HepG2 (cell line): Measurements from ENCODE around the gene SHISA5. TPM values are rescaled to one million over a fixed set of nuclear protein-coding genes. Genes with fewer than 3 reads are reported as not detected.

ENCODE experiments used
- MTA3 ChIP-seq: sonication (generic); formaldehyde crosslinking; IDR thresholded peaks from 2 replicates; pipeline ENCODE4 v1.4.0; 2020; ENCODE audit warnings: missing genetic modification reagents
- NONO ChIP-seq, 2 experiments: fragments of 450-650 bp in 1 of 2; sonication (generic) in 1 of 2; formaldehyde crosslinking in 1 of 2; IDR thresholded peaks in 1 of 2; conservative IDR thresholded peaks in 1 of 2; 2 replicates each; pipeline versions ENCODE4 v1.6.1 to v1.8.0; 2017 to 2022; ENCODE audit warnings: mild to moderate bottlenecking in 1 of 2, missing genetic modification reagents in 1 of 2, moderate library complexity in 1 of 2
- RXRB ChIP-seq: IDR thresholded peaks from 2 replicates; pipeline ENCODE4 v1.6.1; 2016; ENCODE audit warnings: borderline replicate concordance, missing genetic modification reagents, missing compliant biosample characterization
- SMC3 ChIP-seq: IDR thresholded peaks from 2 replicates; pipeline ENCODE4 v1.6.1; 2011; ENCODE audit warnings: low read length, improper control_type of control experiment
- TAF15 ChIP-seq: fragments of 200-400 bp; formaldehyde crosslinking; IDR thresholded peaks from one replicate; pipeline ENCODE4 v1.6.1; 2018; ENCODE audit warnings: mild to moderate bottlenecking, low read depth, low read length; ENCODE audit not compliant: poor library complexity, severe bottlenecking
- THAP7 ChIP-seq: sonication (generic); formaldehyde crosslinking; IDR thresholded peaks from 2 replicates; pipeline ENCODE4 v1.8.1; 2023; ENCODE audit warnings: mild to moderate bottlenecking, missing genetic modification reagents
- TRIM24 ChIP-seq: sonication (generic); formaldehyde crosslinking; IDR thresholded peaks from 2 replicates; pipeline ENCODE4 v1.8.0; 2022; ENCODE audit warnings: mild to moderate bottlenecking, missing genetic modification reagents
- ZBTB3 ChIP-seq: sonication (generic); formaldehyde crosslinking; IDR thresholded peaks from 2 replicates; pipeline ENCODE4 v1.4.0; 2020; ENCODE audit warnings: low read depth, mild to moderate bottlenecking, moderate library complexity, missing genetic modification reagents, borderline replicate concordance
- ZMAT5 ChIP-seq: sonication (generic); formaldehyde crosslinking; IDR thresholded peaks from 2 replicates; pipeline ENCODE4 v1.5.0; 2020; ENCODE audit warnings: mild to moderate bottlenecking, low read depth, missing genetic modification reagents, borderline replicate concordance
- ZNF382 ChIP-seq: sonication (generic); formaldehyde crosslinking; IDR thresholded peaks from 2 replicates; pipeline ENCODE4 v1.5.0; 2020; ENCODE audit warnings: missing genetic modification reagents, mild to moderate bottlenecking, borderline replicate concordance
- ZNF510 ChIP-seq: sonication (generic); formaldehyde crosslinking; IDR thresholded peaks from 2 replicates; pipeline ENCODE4 v1.4.0; 2020; ENCODE audit warnings: low read depth, mild to moderate bottlenecking, missing genetic modification reagents
- ZNF530 ChIP-seq: sonication (generic); formaldehyde crosslinking; IDR thresholded peaks from 2 replicates; pipeline ENCODE4 v1.5.0; 2020; ENCODE audit warnings: low read depth, mild to moderate bottlenecking, missing genetic modification reagents
- ZNF569 ChIP-seq: sonication (generic); formaldehyde crosslinking; IDR thresholded peaks from 2 replicates; pipeline ENCODE4 v1.5.0; 2020; ENCODE audit warnings: mild to moderate bottlenecking, missing genetic modification reagents, moderate library complexity, borderline replicate concordance
- ZNF720 ChIP-seq: sonication (generic); formaldehyde crosslinking; IDR thresholded peaks from 2 replicates; pipeline ENCODE4 v1.4.0; 2020; ENCODE audit warnings: missing genetic modification reagents
- polyA plus RNA-seq, 8 experiments: library from polyadenylated mRNA; depleted of rRNA in 3 of 8; stranded (reverse) in 7 of 8; unstranded in 1 of 8; fragments of >200 nt; fragmentation: Illumina TruSeq in 4 of 8; extraction: Trizol in 4 of 8; gene quantifications; 2 replicates each; pipeline versions ENCODE4 v1.2.1 to v1.2.3, GENCODE V29; 2011 to 2016; ENCODE audit warnings: low read depth in 4 of 8, missing spikeins in 1 of 8, mixed read lengths in 1 of 8; ENCODE audit not compliant: insufficient read depth in 1 of 8
- total RNA-seq, 5 experiments: library from RNA; depleted of rRNA; stranded (reverse); fragments of >200 nt; fragmentation: Illumina TruSeq; extraction: Trizol; gene quantifications; 2 replicates each; pipeline ENCODE4 v1.2.3, GENCODE V29; 2016; ENCODE audit warnings: low read depth in 1 of 5
- TF ChIP-seq, protein P1 (sequence below): sonication (generic); formaldehyde crosslinking; IDR thresholded peaks from 2 replicates; pipeline ENCODE4 v1.4.0; 2020; ENCODE audit warnings: mild to moderate bottlenecking, missing genetic modification reagents
- TF ChIP-seq, protein P2 (sequence below): sonication (generic); formaldehyde crosslinking; IDR thresholded peaks from 2 replicates; pipeline ENCODE4 v1.5.0; 2020; ENCODE audit warnings: mild to moderate bottlenecking, missing genetic modification reagents
- TF ChIP-seq, protein P3 (sequence below): sonication (generic); formaldehyde crosslinking; IDR thresholded peaks from 2 replicates; pipeline ENCODE4 v1.4.0; 2020; ENCODE audit warnings: mild to moderate bottlenecking, missing genetic modification reagents

SHISA5 gene
- total and polyA plus RNA-seq, 2 of the 13 experiments (the other 11 are each of a cell fraction or from before 2014, with no cell fraction given), result 75.8 to 91.4 TPM

GRCh38 chr3:48429960-48430707 lies 73.8 kb downstream of the SHISA5 start, which contains the start of gene PLXNB1 (continued):
- TF ChIP-seq ZNF382 (CRISPR knock-in tag) (no peak), ZNF530 (CRISPR knock-in tag) (no peak), RXRB (CRISPR knock-in tag) (peak; percentile 91), TAF15 (no peak), TRIM24 (CRISPR knock-in tag) (peak; percentile 79; the same call in 1 of the 2 replicates), ZNF510 (CRISPR knock-in tag) (no peak), MTA3 (CRISPR knock-in tag) (no peak), ZBTB3 (peak; percentile 81; the same call in 1 of the 2 replicates), SMC3 (peak; percentile 30; the same call in 1 of the 2 replicates), ZMAT5 (CRISPR knock-in tag) (no peak), ZNF569 (CRISPR knock-in tag) (peak; percentile 60; the same call in 1 of the 2 replicates), NONO (IDR thresholded peaks at IDR 0.05) (no peak), NONO (CRISPR knock-in tag; conservative IDR thresholded peaks at IDR 0.05) (peak; percentile 99), ZNF720 (CRISPR knock-in tag) (no peak), THAP7 (CRISPR knock-in tag) (no peak)
- TF ChIP-seq, protein P1, sequence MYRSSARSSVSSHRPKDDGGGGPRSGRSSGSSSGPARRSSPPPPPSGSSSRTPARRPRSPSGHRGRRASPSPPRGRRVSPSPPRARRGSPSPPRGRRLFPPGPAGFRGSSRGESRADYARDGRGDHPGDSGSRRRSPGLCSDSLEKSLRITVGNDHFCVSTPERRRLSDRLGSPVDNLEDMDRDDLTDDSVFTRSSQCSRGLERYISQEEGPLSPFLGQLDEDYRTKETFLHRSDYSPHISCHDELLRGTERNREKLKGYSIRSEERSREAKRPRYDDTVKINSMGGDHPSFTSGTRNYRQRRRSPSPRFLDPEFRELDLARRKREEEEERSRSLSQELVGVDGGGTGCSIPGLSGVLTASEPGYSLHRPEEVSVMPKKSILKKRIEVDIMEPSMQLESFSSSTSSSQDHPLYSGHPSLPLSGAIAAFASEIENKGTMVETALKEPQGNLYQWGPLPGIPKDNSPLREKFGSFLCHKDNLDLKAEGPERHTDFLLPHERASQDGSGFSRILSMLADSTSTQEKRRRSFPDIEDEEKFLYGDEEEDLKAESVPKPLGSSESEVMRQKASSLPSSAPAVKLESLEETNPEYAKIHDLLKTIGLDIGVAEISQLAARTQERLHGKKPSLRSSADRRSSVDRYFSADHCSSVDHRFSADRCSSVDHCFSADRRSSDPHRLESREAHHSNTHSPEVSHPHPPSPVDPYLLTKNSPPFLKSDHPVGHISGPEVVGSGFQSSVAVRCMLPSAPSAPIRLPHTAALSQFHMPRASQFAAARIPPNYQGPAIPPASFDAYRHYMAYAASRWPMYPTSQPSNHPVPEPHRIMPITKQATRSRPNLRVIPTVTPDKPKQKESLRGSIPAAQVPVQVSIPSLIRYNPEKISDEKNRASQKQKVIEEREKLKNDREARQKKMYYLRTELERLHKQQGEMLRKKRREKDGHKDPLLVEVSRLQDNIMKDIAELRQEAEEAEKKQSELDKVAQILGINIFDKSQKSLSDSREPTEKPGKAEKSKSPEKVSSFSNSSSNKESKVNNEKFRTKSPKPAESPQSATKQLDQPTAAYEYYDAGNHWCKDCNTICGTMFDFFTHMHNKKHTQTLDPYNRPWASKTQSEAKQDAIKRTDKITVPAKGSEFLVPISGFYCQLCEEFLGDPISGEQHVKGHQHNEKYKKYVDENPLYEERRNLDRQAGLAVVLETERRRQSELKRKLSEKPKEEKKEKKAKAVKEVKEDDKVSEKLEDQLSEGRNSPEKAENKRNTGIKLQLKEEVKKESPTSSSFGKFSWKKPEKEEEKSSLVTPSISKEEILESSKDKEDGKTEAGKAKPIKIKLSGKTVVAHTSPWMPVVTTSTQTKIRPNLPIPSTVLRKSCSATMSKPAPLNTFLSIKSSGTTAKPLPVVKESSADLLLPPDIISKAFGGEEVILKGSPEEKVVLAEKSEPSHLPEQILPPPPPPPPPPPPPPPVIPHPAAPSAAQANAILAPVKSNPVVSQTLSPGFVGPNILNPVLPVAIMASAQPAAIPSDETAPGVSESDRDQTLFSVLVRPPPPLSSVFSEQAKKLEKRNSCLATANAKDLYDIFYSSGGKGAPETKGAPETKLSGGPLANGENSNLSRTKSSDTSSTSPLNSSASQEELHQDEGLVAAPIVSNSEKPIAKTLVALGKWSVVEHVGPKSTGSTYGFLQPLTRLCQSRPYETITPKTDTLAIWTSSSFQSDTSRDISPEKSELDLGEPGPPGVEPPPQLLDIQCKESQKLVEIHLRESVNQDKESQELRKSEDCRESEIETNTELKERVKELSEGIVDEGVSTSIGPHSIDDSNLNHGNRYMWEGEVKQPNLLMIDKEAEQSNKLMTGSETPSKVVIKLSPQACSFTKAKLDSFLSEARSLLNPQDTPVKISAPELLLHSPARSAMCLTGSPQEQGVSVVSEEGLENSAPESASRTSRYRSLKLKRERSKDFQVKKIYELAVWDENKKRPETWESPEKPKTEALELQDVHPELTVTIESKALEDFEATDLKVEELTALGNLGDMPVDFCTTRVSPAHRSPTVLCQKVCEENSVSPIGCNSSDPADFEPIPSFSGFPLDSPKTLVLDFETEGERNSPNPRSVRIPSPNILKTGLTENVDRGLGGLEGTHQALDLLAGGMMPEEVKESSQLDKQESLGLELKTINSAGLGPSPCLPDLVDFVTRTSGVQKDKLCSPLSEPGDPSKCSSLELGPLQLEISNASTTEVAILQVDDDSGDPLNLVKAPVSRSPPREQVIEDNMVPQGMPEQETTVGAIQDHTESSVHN (CRISPR knock-in tag), result peak; percentile 94; the same call in 1 of the 2 replicates
- TF ChIP-seq, protein P2, sequence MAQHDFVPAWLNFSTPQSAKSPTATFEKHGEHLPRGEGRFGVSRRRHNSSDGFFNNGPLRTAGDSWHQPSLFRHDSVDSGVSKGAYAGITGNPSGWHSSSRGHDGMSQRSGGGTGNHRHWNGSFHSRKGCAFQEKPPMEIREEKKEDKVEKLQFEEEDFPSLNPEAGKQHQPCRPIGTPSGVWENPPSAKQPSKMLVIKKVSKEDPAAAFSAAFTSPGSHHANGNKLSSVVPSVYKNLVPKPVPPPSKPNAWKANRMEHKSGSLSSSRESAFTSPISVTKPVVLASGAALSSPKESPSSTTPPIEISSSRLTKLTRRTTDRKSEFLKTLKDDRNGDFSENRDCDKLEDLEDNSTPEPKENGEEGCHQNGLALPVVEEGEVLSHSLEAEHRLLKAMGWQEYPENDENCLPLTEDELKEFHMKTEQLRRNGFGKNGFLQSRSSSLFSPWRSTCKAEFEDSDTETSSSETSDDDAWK (CRISPR knock-in tag), result no peak
- TF ChIP-seq, protein P3, sequence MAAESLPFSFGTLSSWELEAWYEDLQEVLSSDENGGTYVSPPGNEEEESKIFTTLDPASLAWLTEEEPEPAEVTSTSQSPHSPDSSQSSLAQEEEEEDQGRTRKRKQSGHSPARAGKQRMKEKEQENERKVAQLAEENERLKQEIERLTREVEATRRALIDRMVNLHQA, result no peak
